Keratinocyte (primary cell): ENCODE results near the gene EDC3. TPM values are rescaled to one million over a fixed set of nuclear protein-coding genes. Genes with fewer than 3 reads are reported as not detected.

ENCODE experiments used
- DNase-seq: peaks from one replicate; pipeline ENCODE4 v3.0.0-alpha.2; 2011; ENCODE audit warnings: low read depth, missing footprints, low spot score
- FAIRE-seq: peaks from 2 replicates; lab custom pipeline; 2011; peaks lifted over from hg19 to GRCh38; lab: Jason Lieb, UNC
- H2AFZ ChIP-seq: 2 replicates; pipeline ENCODE4 v1.6.0; 2012; ENCODE audit warnings: low read length, control low read depth, inconsistent platforms; ENCODE audit not compliant: control insufficient read depth
- H3K27ac ChIP-seq: 2 replicates; pipeline ENCODE4 v1.5.1; 2011; ENCODE audit warnings: low read length; ENCODE audit not compliant: control insufficient read depth, insufficient read depth
- H3K27me3 ChIP-seq: 3 replicates; pipeline ENCODE4 v1.6.0; 2011; ENCODE audit warnings: low read length; ENCODE audit not compliant: control insufficient read depth, insufficient read depth; ENCODE audit errors: extremely low read depth
- H3K36me3 ChIP-seq, 2 experiments: 2 replicates in 1 of 2; 3 replicates in 1 of 2; pipeline ENCODE4 v1.5.1; 2011; ENCODE audit warnings: low read length in 2 of 2, mild to moderate bottlenecking in 1 of 2; ENCODE audit not compliant: control insufficient read depth in 2 of 2, insufficient read depth in 2 of 2; ENCODE audit errors: extremely low read depth in 1 of 2
- H3K4me1 ChIP-seq: 3 replicates; pipeline ENCODE4 v1.5.1; 2011; ENCODE audit warnings: low read length; ENCODE audit not compliant: control insufficient read depth, insufficient read depth; ENCODE audit errors: extremely low read depth
- H3K4me2 ChIP-seq: 3 replicates; pipeline ENCODE4 v1.6.0; 2011; ENCODE audit warnings: low read depth, low read length; ENCODE audit not compliant: control insufficient read depth, insufficient read depth; ENCODE audit errors: extremely low read depth
- H3K4me3 ChIP-seq, 3 experiments: fragments of 200-600 bp in 1 of 3; sonication (generic) in 1 of 3; 2 replicates in 2 of 3; 3 replicates in 1 of 3; pipeline ENCODE4 v1.5.1; 2011 to 2016; ENCODE audit warnings: low read length in 3 of 3, mild to moderate bottlenecking in 3 of 3, control low read depth in 2 of 3, inconsistent platforms in 1 of 3, low read depth in 1 of 3, mixed read lengths in 1 of 3, mixed run types in 1 of 3, moderate library complexity in 1 of 3; ENCODE audit not compliant: control insufficient read depth in 2 of 3, insufficient read depth in 2 of 3; ENCODE audit errors: extremely low read depth in 1 of 3
- H3K79me2 ChIP-seq: 2 replicates; pipeline ENCODE4 v1.6.0; 2012; ENCODE audit warnings: low read length; ENCODE audit not compliant: control insufficient read depth, insufficient read depth
- H3K9ac ChIP-seq: 3 replicates; pipeline ENCODE4 v1.6.0; 2011; ENCODE audit warnings: low read length; ENCODE audit not compliant: control insufficient read depth, insufficient read depth; ENCODE audit errors: extremely low read depth
- H3K9me1 ChIP-seq: 3 replicates; pipeline ENCODE4 v1.6.0; 2011; ENCODE audit warnings: low read length; ENCODE audit not compliant: control insufficient read depth, insufficient read depth; ENCODE audit errors: extremely low read depth
- H3K9me3 ChIP-seq: 2 replicates; pipeline ENCODE4 v1.5.1; 2012; ENCODE audit warnings: low read depth, low read length; ENCODE audit not compliant: control insufficient read depth
- H4K20me1 ChIP-seq: 3 replicates; pipeline ENCODE4 v1.6.0; 2011; ENCODE audit warnings: low read length; ENCODE audit not compliant: control insufficient read depth, insufficient read depth; ENCODE audit errors: extremely low read depth
- CTCF ChIP-seq, 3 experiments: IDR thresholded peaks in 1 of 3; conservative IDR thresholded peaks in 1 of 3; optimal IDR thresholded peaks in 1 of 3; 2 replicates in 2 of 3; 3 replicates in 1 of 3; pipeline versions ENCODE3 to v1.5.1; 2011; ENCODE audit warnings: low read length in 3 of 3, mild to moderate bottlenecking in 3 of 3, moderate library complexity in 2 of 3, control low read depth in 1 of 3, inconsistent platforms in 1 of 3; ENCODE audit not compliant: insufficient read depth in 2 of 3; ENCODE audit errors: extremely low read depth in 1 of 3
- EZH2 ChIP-seq: IDR thresholded peaks from one replicate; pipeline ENCODE4 v1.6.1; 2012; ENCODE audit warnings: inconsistent platforms, mild to moderate bottlenecking, low read length, moderate library complexity
- dilution Hi-C: fragments of 300-500 bp; cut with MboI; formaldehyde crosslinking; loops from one replicate; pipeline ENCODE4 v1.7.0; 2020; ENCODE audit warnings: low sequenced_read_pairs; ENCODE audit not compliant: extremely low pct_ligation_motif_present
- polyA plus RNA-seq, 5 experiments: library from polyadenylated mRNA; depleted of rRNA in 3 of 5; stranded (reverse) in 3 of 5; stranded (forward) in 1 of 5; unstranded in 1 of 5; fragments of >200 nt; gene quantifications; 1 replicate in 1 of 5; 2 replicates in 3 of 5; 3 replicates in 1 of 5; pipeline versions ENCODE4 v1.2.1 to v1.2.3, GENCODE V29; 2011 to 2012; ENCODE audit warnings: missing spikeins in 2 of 5, low read depth in 1 of 5, low replicate concordance in 1 of 5

EDC3 gene
- polyA plus RNA-seq, 1 donor (not counting 4 experiments of a cell fraction or from before 2014, with no cell fraction given): 33.6 TPM

GRCh38 chr15:74604983-74605794, 90.6 kb downstream of the EDC3 start:
- Histone ChIP-seq H3K27ac (no peak overlapping the region), H3K9me3 (no peaks in the 10 kb centered on the region), H3K27me3 (peaks cover 11% of the 10 kb centered on the region), H2AFZ (no peak overlapping the region), H3K79me2 (no peaks in the 10 kb centered on the region), H3K9ac (no peak overlapping the region), H3K4me3 (no peak overlapping the region), H4K20me1 (no peaks in the 10 kb centered on the region), H3K4me1 (no peaks in the 10 kb centered on the region), H3K36me3 (peaks cover 0 to 1% of the 10 kb centered on the region in 2 experiments), H3K4me2 (no peak overlapping the region), H3K9me1 (no peaks in the 10 kb centered on the region)
- DNase-seq (no peak), FAIRE-seq (no peak)
- TF ChIP-seq CTCF (optimal IDR thresholded peaks at IDR 0.05 in 1 of 3, IDR thresholded peaks at IDR 0.05 in 1 of 3, conservative IDR thresholded peaks at IDR 0.05 in 1 of 3; ENCODE audit: extremely low read depth in 1 of 3, insufficient read depth in 2 of 3, low read length in 3 of 3): no peak
- TF ChIP-seq EZH2: no peak
- dilution Hi-C loops: no loop called here

DNA sequence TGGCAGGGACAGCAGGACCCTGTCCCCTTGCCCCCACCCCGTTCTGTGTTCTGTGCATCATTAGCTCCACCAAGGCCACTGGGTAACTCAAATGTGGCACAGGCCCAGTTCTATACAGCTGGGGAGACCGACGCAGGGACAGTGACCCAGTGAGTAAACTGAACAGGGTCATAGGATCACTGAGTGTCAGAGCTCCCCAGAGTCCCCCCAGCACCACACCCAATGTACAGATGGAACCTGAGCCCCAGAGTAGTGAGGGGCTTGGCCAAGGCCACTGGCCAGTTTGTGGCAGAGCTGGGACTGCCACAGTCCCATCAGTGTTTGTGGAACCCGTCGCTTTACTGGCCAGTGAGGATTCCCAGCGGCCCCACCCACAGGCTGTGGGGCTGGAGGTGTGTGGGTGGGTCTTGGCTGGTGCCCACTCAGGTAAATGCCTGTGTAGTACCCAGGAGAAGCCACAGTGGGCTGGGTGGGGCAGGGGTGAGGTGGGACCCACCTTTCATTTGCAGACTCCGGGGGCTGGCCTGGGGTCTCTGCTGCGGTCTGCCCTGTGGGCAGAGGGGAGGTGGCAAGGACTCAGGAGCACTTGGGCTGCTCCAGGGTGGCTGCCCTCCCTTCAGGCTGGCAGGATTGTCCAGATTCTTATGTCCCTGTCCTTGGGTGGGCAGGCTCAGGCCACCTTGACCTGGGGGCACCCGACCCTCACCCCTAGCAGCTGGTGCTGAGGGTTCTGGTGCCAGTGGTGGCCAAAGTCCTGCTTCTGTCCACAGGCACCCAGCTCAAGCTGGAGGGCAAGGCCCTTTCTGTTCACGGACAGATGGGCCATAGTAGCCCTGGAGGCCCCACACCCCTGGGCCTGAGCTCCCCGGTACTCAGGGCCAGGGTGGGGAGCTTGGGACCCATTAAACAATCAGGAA, 91.8 kb downstream of the EDC3 start:
- dilution Hi-C loops: no loop called here
- H3K4me2 ChIP-seq: no peak overlapping the region
- H2AFZ ChIP-seq: no peak overlapping the region
- H3K4me1 ChIP-seq: peaks cover 2% of the 10 kb centered on the region
- no peak for DNase-seq
- no peak overlapping the region for H3K9ac ChIP-seq
- no peaks in the 10 kb centered on the region for H3K79me2 ChIP-seq
- no peak overlapping the region for H3K4me3 ChIP-seq
- FAIRE-seq: no peak
- TF ChIP-seq EZH2 (no peak), CTCF (optimal IDR thresholded peaks at IDR 0.05 in 1 of 3, IDR thresholded peaks at IDR 0.05 in 1 of 3, conservative IDR thresholded peaks at IDR 0.05 in 1 of 3; ENCODE audit: extremely low read depth in 1 of 3, insufficient read depth in 2 of 3, low read length in 3 of 3) (no peak)
- no peaks in the 10 kb centered on the region for H3K9me3 ChIP-seq
- no peak overlapping the region for H3K27ac ChIP-seq
- H4K20me1 ChIP-seq: no peaks in the 10 kb centered on the region
- no peaks in the 10 kb centered on the region for H3K9me1 ChIP-seq
- peaks cover 0 to 1% of the 10 kb centered on the region in 2 experiments for H3K36me3 ChIP-seq
- H3K27me3 ChIP-seq: peaks cover 11% of the 10 kb centered on the region
